Activated CD4-positive, alpha-beta T cell treated with anti-CD3 and anti-CD28 coated beads for 4 hours (primary cell): ENCODE results near the gene KDF1.
A peak's percentile ranks its signal among the peaks of the same experiment; 100 is the strongest.
"Not testable (repeated sequence)": the region's sequence is repeated elsewhere in the genome, so short reads cannot be mapped to it uniquely, and the experiment has no call there.

Source experiments
- DNase-seq, 2 donors: peaks; one replicate each; pipeline ENCODE4 v3.0.0-alpha.2; 2020

KDF1 gene

GRCh38 chr1:26993237-26994019, 33.2 kb upstream of the KDF1 start, which contains the start of gene TRNP1:
TRNP1 (plus strand) TSS chr1:26993692; CDS start chr1:26993787, 95 bp downstream.
- DNase-seq, result peak; percentile 69 to 72

- no peak for DNase-seq
These were observed 31.2 kb upstream of the KDF1 start for GRCh38 chr1:26991310-26992116.

GRCh38 chr1:26989403-26990109, 29.3 kb upstream of the KDF1 start:
- DNase-seq, result not testable (repeated sequence)

- no peak for DNase-seq
These were observed 26.4 kb upstream of the KDF1 start for GRCh38 chr1:26986658-26987057.

GRCh38 chr1:26984291-26984690, 24.0 kb upstream of the KDF1 start:
- DNase-seq, result no peak

GRCh38 chr1:26983863-26984262, 23.6 kb upstream of the KDF1 start:
- no peak for DNase-seq

- DNase-seq, result no peak
These were observed 21.0 kb upstream of the KDF1 start for GRCh38 chr1:26981146-26981846.

GRCh38 chr1:26978901-26979300, 18.6 kb upstream of the KDF1 start:
- DNase-seq, result no peak

- DNase-seq, result no peak
These were observed 16.6 kb upstream of the KDF1 start for GRCh38 chr1:26976621-26977510.

GRCh38 chr1:26972821-26973220, 12.6 kb upstream of the KDF1 start:
- DNase-seq, result no peak

GRCh38 chr1:26972390-26972789, 12.1 kb upstream of the KDF1 start:
- DNase-seq, result no peak

GRCh38 chr1:26971590-26971989, 11.3 kb upstream of the KDF1 start:
- DNase-seq, result no peak

GRCh38 chr1:26970810-26971209, 10.5 kb upstream of the KDF1 start:
- no peak for DNase-seq

GRCh38 chr1:26965628-26966027, 5.4 kb upstream of the KDF1 start:
- no peak for DNase-seq

- no peak for DNase-seq
These were observed 4.9 kb upstream of the KDF1 start for GRCh38 chr1:26965213-26965612.

- no peak for DNase-seq
These were observed 1.6 kb upstream of the KDF1 start for GRCh38 chr1:26961826-26962225.

- no peak for DNase-seq
These were observed 328 bp upstream of the KDF1 start for GRCh38 chr1:26960625-26960966.

- DNase-seq, result no peak
These were observed 998 bp downstream of the KDF1 start for GRCh38 chr1:26959270-26959669.

- DNase-seq, result no peak
These were observed 3.0 kb downstream of the KDF1 start for GRCh38 chr1:26957306-26957705.

GRCh38 chr1:26956321-26956720, 3.9 kb downstream of the KDF1 start:
- DNase-seq, result no peak

- no peak for DNase-seq
These were observed 6.9 kb downstream of the KDF1 start for GRCh38 chr1:26953374-26953773.
